COLO668 (cell line): Measurements from ENCODE around the gene ARID3A.

Source experiments
- DNase-seq: peaks from one replicate; lab custom pipeline; 2025; ENCODE audit not compliant: unreplicated experiment; lab: John Stamatoyannopoulos, UW

Gene ARID3A

DNA sequence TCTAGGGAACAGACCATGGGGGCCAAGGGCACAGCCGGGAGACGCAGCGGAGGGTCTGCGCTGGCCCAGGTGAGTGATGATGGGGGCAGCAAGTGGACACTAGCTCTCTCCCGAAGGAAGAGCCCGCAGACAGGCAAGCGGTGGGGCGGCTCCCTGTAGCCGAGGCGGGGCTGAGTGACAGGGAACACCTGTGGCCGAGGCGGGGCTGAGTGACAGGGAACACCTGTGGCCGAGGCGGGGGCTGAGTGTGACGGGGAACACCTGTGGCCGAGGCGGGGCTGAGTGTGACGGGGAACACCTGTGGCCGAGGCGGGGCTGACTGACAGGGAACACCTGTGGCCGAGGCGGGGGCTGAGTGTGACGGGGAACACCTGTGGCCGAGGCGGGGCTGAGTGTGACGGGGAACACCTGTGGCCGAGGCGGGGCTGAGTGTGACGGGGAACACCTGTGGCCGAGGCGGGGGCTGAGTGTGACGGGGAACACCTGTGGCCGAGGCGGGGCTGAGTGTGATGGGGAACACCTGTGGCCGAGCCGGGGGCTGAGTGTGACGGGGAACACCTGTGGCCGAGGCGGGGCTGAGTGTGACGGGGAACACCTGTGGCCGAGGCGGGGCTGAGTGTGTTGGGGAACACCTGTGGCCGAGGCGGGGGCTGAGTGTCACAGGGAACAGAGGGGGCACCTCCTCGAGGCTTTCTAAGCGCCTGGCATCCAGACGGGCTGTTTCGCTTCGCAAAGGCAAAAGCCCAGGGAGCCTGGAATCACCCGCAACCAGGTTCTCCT, 34.2 kb upstream of the ARID3A start:
- DNase-seq: peak; percentile 86

- peak; percentile 50 for DNase-seq
These were observed 33.5 kb upstream of the ARID3A start for GRCh38 chr19:892243-892893.

DNA sequence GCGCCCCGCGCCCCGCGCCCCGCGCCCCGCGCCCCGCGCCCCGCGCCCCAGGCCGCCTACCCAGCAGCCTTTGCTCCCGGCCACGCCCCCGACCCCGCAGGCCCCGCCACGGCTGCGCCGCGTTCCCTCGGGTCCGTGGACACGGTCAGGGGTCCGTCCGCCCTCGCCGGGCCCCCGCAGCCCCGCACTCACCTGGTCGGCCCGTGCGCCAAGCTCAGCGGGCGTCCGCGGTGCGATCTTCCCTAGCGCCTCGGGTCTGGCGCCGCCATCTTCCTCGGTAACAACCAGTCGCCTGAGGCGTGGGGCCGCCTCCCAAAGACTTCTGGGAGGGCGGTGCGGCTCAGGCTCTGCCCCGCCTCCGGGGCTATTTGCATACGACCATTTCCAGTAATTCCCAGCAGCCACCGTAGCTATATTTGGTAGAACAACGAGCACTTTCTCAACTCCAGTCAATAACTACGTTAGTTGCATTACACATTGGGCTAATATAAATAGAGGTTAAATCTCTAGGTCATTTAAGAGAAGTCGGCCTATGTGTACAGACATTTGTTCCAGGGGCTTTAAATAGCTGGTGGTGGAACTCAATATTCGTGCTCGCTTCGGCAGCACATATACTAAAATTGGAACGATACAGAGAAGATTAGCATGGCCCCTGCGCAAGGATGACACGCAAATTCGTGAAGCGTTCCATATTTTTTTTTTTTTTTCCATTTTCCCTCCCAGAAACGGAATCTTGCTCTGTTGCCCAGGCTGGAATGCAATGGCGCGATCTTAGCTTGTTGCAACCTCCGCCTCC, 32.7 kb upstream of the ARID3A start, which contains the start of the genes MED16 and RNU6-9:
Gene MED16, minus strand, starts transcription at position 294 of the 796 bp plus-strand sequence. CDS start 2,056 bp downstream, outside the sequence.
Gene RNU6-9, plus strand, starts transcription at position 591 of the 796 bp plus-strand sequence.
- peak; percentile 95 for DNase-seq

DNA sequence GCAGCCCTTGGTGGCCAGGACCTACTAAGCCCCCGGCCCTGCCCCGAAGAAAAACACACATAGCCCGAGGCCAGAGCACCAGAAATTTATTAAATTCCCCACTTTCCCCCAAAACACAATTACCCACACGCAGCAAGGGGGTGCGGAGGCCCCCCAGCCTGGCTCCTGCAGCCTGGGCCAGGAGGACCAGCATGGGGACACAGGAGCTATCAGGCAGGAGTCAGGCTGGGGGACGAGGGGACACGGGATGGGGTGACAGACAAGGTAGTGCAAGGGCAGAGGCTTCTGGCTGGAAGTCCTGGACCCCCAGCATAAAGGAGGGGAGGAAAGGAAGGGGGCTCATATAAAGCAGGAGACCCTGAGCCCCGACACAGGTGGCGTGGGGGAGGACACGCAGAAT, 29.4 kb upstream of the ARID3A start:
- no peak for DNase-seq

DNA sequence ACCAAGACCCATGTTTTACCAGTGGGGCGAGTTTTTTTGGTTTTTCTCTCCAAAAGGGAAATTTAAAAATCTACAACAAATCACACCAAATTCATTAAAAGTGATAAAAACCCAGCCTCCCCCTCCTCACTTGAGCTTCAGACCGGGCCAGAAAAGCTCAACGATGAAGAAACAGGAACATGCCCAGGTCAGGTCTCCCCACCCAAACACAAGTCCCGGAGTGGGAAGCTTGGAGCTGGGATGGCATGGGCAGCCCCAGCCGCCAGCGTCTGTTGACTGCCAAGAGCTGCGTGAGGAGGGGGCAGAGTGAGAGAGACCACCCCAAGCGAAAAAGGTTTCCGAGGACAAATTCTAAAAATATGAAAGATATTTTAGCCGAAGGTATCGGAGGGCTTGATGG, 28.8 kb upstream of the ARID3A start:
- no peak for DNase-seq

GRCh38 chr19:897442-898039, 28.3 kb upstream of the ARID3A start:
- no peak for DNase-seq

GRCh38 chr19:898663-899062, 27.2 kb upstream of the ARID3A start:
- peak; percentile 29 for DNase-seq

GRCh38 chr19:899336-900042, 26.3 kb upstream of the ARID3A start:
- no peak for DNase-seq

DNA sequence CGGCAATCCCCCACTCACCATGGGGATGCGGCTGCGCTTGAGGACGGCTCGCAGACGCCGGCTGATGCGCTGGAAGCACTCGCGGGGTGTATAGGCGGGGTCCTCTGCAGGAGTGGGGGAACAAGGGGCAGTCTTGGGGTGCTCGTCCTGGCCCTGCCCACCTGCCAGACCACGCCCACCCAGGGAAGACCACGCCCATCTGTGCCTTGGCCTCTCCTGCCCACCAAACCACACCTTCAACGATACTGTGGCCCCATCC, 25.9 kb upstream of the ARID3A start:
- DNase-seq: no peak

DNA sequence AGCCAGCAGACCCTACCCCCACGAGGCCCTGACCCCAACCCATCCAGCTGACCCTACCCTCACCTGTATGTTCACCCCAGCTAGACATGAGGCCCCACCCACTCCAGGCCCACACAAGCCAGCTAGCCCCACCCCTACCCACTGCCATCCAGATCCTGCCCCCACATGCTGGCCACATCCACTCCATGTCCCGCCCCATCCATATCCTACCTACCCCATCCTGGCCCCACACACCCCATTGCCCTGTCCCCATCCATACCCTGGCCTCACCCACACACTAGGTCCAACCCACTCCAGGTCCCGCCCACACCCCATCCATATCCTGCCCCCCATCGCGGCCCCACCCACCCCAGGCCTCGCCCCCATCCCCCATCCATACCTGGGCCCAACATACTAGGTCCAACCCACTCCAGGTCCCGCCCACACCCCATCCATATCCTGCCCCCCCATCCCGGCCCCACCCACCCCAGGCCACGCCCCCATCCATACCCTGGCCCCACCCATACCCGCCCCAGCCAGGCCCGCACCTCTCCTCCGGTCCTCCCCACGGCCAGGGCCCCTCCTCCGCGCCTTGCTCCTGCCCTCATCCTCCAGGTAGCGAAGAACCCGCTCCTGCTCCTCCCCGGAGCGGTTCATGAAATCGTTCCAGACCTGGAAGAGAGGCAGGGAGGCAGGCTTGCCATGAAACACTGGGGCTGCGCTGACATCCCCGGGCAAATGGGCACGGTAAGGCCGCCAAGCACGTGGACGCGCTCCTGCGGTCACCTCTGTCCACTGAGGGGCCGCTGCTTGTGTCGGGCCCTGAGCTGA, 25.3 kb upstream of the ARID3A start:
- no peak for DNase-seq

GRCh38 chr19:901216-902092, 24.4 kb upstream of the ARID3A start:
- no peak for DNase-seq

GRCh38 chr19:902093-902370, 23.8 kb upstream of the ARID3A start:
- no peak for DNase-seq

DNA sequence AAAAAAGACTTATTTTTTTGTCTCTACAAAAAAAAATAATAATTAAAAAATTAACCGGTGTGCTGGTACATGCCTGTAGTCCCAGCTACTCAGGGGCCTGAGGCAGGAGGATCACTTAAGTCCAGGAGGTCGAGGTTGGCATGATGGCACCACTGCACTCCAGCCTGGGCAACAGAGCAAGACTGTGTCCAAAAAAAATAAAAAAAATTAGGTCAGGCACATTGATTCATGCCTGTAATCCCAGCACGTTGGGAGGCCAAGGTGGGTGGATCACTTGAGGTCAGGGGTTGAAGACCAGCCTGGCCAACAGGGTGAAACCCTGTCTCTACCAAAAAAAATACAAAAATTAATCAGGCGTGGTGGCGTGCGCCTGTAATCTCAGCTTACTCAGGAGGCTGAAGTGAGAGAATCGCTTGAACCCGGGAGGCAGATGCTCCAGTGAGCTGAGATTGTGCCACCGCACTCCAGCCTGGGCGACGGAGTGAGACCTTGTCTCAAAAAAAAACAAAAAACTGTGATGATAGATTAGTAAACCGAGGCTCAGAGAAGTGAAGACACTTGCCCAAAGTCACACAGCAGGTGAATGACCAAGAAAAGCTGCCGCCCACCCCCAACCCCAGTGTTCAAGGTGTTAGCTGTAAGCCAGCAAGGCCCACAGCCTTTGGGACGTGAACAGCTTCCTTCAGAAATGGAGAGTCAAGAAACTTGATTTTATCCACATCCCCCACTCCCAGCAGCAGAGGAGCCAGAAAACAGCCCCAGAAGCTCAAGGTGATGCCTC, 23.2 kb upstream of the ARID3A start:
- DNase-seq: no peak

GRCh38 chr19:903266-903797, 22.5 kb upstream of the ARID3A start:
- DNase-seq: no peak

GRCh38 chr19:904545-904944, 21.3 kb upstream of the ARID3A start:
- DNase-seq: no peak

- no peak for DNase-seq
These were observed 19.4 kb upstream of the ARID3A start for GRCh38 chr19:906480-906879.

DNA sequence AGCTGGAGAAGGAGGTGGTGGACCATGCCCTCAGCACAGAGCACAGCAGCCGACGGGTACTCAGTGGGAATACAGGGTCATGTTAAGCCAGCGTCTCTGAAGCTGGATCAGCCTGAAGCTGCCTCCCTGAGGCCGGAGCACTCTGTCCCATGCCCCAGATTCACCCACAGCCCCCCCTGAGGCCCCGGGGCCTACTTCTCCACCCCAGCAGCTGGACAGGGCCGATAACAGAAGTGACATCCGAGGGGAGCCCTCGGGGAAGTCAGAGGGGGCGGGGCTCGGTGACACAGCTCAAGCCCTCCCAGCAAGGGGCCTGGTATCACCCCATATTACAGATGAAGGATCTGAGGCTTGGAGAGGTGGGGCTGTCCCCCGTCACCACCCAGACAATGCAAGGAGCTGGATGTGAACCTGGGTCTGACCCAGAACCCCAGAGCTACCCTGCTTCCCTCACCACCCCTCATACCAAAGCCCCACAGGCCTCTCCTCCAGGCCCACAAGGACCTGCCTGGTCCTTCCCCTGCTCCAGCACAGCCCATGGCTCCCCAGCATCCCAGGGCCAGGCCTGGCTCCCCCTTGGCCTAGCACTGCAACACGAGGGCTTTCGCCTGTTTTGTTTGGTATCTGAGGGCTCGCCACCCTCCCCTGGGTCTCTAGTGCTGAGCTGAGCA, 18.5 kb upstream of the ARID3A start:
- DNase-seq: no peak
